Neural crest cell (in vitro differentiated cells): ENCODE measurements around the gene SYCN. TPM values are rescaled to one million over a fixed set of nuclear protein-coding genes. Genes with fewer than 3 reads are reported as not detected.

Source experiments
- DNase-seq: peaks from one replicate; pipeline ENCODE4 v3.0.0; 2021; ENCODE audit warnings: low read depth, mixed read lengths, low spot score
- H3K27ac Mint-ChIP-seq: one replicate; pipeline ENCODE4 v1.8.0; 2021; ENCODE audit warnings: mild to moderate bottlenecking, mixed read lengths; ENCODE audit not compliant: unreplicated experiment
- H3K27me3 Mint-ChIP-seq: 2 replicates; pipeline ENCODE4 v1.8.0; 2021; ENCODE audit warnings: low read depth, mild to moderate bottlenecking, mixed read lengths
- H3K36me3 Mint-ChIP-seq: 2 replicates; pipeline ENCODE4 v1.8.0; 2021; ENCODE audit warnings: low read depth, mild to moderate bottlenecking, mixed read lengths
- H3K4me1 Mint-ChIP-seq: 2 replicates; pipeline ENCODE4 v1.8.0; 2021; ENCODE audit warnings: mixed read lengths
- H3K4me3 Mint-ChIP-seq: one replicate; pipeline ENCODE4 v1.8.0; 2021; ENCODE audit warnings: mild to moderate bottlenecking, mixed read lengths
- H3K9me3 Mint-ChIP-seq: 2 replicates; pipeline ENCODE4 v1.8.0; 2021; ENCODE audit warnings: mixed read lengths
- total RNA-seq: library from RNA; stranded (reverse); gene quantifications from 2 replicates; pipeline ENCODE4 v1.2.1, GENCODE V29; 2021
- TF ChIP-seq, protein P1 (sequence below): fragments of 200-600 bp; sonication (generic); conservative IDR thresholded peaks from 2 replicates; pipeline ENCODE4 v1.5.0; 2021; ENCODE audit warnings: antibody characterized with exemption, mild to moderate bottlenecking

SYCN gene
- total RNA-seq, 1 donor from 2014 or later = not detected

DNA sequence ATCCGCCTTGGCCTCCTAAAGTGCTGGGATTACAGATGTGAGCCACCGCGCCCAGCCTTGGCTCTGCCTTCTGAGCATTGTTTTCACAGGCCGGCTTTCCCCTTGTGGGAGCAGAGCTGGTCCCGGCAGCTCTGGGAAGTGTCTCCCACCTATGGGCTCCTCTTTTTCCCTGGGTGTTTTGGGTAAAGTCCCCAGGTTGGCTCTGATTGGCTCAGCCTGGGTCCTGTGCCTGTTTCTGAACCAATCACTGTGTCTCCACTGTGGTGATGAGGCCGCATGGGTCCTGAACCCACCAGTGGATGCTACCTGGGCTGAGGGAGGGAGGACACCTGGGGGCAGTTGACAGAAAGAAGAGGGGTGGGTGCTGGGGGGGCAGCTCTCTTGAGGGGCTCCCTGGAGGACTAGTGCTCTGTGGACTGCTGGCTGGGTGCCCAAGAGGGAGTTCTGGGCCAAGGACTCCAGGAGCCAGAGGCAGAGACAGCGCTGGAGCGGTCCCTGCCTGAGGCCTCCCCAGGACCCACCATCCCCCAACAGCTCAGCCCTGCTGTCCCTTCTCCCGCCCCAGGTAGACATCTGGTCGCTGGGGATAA, 26.9 kb downstream of the SYCN start:
- no peak overlapping the region for H3K27ac Mint-ChIP-seq
- TF ChIP-seq, protein P1, sequence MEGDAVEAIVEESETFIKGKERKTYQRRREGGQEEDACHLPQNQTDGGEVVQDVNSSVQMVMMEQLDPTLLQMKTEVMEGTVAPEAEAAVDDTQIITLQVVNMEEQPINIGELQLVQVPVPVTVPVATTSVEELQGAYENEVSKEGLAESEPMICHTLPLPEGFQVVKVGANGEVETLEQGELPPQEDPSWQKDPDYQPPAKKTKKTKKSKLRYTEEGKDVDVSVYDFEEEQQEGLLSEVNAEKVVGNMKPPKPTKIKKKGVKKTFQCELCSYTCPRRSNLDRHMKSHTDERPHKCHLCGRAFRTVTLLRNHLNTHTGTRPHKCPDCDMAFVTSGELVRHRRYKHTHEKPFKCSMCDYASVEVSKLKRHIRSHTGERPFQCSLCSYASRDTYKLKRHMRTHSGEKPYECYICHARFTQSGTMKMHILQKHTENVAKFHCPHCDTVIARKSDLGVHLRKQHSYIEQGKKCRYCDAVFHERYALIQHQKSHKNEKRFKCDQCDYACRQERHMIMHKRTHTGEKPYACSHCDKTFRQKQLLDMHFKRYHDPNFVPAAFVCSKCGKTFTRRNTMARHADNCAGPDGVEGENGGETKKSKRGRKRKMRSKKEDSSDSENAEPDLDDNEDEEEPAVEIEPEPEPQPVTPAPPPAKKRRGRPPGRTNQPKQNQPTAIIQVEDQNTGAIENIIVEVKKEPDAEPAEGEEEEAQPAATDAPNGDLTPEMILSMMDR = no peak
- H3K27me3 Mint-ChIP-seq = no peaks in the 10 kb centered on the region
- no peak overlapping the region for H3K4me3 Mint-ChIP-seq
- DNase-seq = no peak
- H3K36me3 Mint-ChIP-seq = no peaks in the 10 kb centered on the region
- H3K9me3 Mint-ChIP-seq = no peaks in the 10 kb centered on the region
- H3K4me1 Mint-ChIP-seq = no peaks in the 10 kb centered on the region

DNA sequence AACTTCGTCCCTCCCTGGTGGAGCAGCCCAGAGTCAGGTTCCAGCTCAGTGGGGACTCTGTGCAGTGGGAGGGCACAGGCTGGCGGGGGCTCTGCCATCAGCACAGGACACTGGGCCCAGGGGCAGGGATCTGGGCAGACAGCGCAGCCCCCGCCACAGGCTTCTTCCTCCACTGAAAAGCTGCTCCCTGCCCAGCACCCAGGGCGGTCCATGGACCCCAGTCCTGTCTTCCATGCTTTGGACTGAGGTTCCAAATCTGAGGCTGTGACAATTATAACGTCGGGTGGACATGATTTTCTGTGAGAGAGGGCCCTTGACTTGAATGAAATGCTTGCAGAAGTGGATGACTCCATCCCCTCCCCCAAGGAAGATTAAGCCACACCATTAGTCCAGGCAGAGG, 28.5 kb downstream of the SYCN start:
- H3K27me3 Mint-ChIP-seq = no peaks in the 10 kb centered on the region
- no peaks in the 10 kb centered on the region for H3K4me1 Mint-ChIP-seq
- no peaks in the 10 kb centered on the region for H3K9me3 Mint-ChIP-seq
- DNase-seq = no peak
- TF ChIP-seq, protein P1 = no peak
- no peak overlapping the region for H3K4me3 Mint-ChIP-seq
- peak overlapping the region; percentile 28 for H3K27ac Mint-ChIP-seq
- no peaks in the 10 kb centered on the region for H3K36me3 Mint-ChIP-seq

DNA sequence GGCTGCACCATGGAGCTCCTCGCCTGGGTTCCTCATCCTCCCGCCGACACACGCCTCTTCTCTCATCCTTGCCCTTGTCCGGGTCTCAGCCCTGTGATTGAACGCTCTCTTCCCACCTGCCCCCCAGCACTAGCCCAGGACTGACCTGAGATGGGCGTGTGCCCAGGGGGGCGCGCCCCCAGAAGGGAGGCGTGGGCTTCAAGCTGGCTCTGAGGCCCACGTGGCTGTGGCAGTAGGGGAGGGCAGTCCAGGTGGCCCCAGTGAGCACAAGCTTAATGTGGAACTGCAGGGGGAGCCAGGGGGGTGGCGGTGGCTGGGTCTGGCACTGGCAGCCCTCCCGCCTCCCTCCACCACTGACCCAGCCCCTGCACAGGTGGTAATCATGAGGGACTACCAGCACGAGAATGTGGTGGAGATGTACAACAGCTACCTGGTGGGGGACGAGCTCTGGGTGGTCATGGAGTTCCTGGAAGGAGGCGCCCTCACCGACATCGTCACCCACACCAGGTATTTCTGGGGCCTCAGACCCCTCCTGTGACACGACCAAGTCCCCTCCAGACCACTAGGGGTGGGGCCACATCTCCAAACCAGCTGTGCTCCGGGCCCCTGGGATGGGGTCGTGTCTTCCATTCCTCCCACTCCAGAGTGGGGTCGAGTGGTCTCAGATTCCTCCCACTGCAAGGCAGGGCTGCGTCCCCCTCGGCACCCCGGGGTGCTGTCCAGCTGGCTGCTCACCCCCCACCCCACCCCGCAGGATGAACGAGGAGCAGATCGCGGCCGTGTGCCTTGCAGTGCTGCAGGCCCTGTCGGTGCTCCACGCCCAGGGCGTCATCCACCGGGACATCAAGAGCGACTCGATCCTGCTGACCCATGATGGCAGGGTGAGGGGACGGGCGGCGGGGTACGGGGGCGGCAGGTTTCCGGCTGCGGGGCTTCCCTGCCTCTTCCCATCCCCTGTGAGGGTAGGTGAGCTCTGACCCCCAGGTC, 29.2 kb downstream of the SYCN start:
- no peaks in the 10 kb centered on the region for H3K4me1 Mint-ChIP-seq
- H3K4me3 Mint-ChIP-seq = no peak overlapping the region
- no peaks in the 10 kb centered on the region for H3K36me3 Mint-ChIP-seq
- DNase-seq = no peak
- TF ChIP-seq, protein P1 = no peak
- no peaks in the 10 kb centered on the region for H3K9me3 Mint-ChIP-seq
- H3K27me3 Mint-ChIP-seq = no peaks in the 10 kb centered on the region
- no peak overlapping the region for H3K27ac Mint-ChIP-seq

DNA sequence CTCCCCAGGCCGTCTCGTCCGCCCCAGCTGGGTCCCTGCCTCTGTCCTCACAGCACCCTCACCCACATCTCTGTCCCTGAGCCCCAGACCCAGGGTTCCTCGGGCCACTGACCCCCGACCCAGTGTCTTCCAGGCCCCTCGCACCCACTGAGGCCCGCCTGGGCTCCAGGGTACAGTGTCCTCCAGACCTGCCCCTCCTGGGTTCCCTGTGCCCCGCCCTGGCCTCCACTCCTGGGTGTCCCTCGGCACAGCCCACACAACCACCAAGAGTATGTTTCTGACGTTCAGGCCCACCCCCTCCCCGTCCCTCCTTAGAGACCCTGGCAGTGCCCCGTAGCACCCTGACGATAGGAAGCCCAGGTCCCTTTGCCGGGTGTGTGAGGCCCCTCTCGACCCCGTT, 29.9 kb downstream of the SYCN start:
- DNase-seq = no peak
- Mint-ChIP-seq H3K4me3 (no peak overlapping the region), H3K36me3 (no peaks in the 10 kb centered on the region), H3K4me1 (no peaks in the 10 kb centered on the region), H3K27me3 (no peaks in the 10 kb centered on the region), H3K9me3 (no peaks in the 10 kb centered on the region), H3K27ac (no peak overlapping the region)
- TF ChIP-seq, protein P1 = no peak

DNA sequence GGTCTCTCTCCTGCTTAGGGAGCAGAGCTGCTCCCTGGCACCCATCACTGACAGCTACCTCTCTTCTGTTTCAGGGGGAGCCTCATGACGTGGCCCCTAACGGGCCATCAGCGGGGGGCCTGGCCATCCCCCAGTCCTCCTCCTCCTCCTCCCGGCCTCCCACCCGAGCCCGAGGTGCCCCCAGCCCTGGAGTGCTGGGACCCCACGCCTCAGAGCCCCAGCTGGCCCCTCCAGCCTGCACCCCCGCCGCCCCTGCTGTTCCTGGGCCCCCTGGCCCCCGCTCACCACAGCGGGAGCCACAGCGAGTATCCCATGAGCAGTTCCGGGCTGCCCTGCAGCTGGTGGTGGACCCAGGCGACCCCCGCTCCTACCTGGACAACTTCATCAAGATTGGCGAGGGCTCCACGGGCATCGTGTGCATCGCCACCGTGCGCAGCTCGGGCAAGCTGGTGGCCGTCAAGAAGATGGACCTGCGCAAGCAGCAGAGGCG, 30.5 kb downstream of the SYCN start:
- DNase-seq = no peak

More for the DNA sequence above, 30.5 kb downstream of the SYCN start:
- TF ChIP-seq, protein P1 = no peak
- no peaks in the 10 kb centered on the region for H3K36me3 Mint-ChIP-seq
- H3K9me3 Mint-ChIP-seq = no peaks in the 10 kb centered on the region
- H3K4me3 Mint-ChIP-seq = no peak overlapping the region
- no peaks in the 10 kb centered on the region for H3K4me1 Mint-ChIP-seq
- no peak overlapping the region for H3K27ac Mint-ChIP-seq
- H3K27me3 Mint-ChIP-seq = no peaks in the 10 kb centered on the region
